ENCODE results near the gene DNAH12.
"Not testable (repeated sequence)": the region's sequence is repeated elsewhere in the genome, so short reads cannot be mapped to it uniquely, and the experiment has no call there.

Gene DNAH12

GRCh38 chr3:57383406-57383805 lies 160.7 kb downstream of the DNAH12 start:
- H3K4me3 ChIP-seq (ENCODE audit: low read depth, low read length), result no peak overlapping the region
- TF ChIP-seq, protein P1, sequence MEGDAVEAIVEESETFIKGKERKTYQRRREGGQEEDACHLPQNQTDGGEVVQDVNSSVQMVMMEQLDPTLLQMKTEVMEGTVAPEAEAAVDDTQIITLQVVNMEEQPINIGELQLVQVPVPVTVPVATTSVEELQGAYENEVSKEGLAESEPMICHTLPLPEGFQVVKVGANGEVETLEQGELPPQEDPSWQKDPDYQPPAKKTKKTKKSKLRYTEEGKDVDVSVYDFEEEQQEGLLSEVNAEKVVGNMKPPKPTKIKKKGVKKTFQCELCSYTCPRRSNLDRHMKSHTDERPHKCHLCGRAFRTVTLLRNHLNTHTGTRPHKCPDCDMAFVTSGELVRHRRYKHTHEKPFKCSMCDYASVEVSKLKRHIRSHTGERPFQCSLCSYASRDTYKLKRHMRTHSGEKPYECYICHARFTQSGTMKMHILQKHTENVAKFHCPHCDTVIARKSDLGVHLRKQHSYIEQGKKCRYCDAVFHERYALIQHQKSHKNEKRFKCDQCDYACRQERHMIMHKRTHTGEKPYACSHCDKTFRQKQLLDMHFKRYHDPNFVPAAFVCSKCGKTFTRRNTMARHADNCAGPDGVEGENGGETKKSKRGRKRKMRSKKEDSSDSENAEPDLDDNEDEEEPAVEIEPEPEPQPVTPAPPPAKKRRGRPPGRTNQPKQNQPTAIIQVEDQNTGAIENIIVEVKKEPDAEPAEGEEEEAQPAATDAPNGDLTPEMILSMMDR (IDR thresholded peaks at IDR 0.05; ENCODE audit: low read depth, low read length), result no peak

- TF ChIP-seq, protein P1 (IDR thresholded peaks at IDR 0.05; ENCODE audit: low read depth, low read length), result no peak
- H3K4me3 ChIP-seq (ENCODE audit: low read depth, low read length), result no peak overlapping the region
These were observed 161.2 kb downstream of the DNAH12 start for GRCh38 chr3:57382933-57383332.

GRCh38 chr3:57370341-57370740 lies 173.8 kb downstream of the DNAH12 start:
- H3K4me3 ChIP-seq (ENCODE audit: low read depth, low read length), result no peak overlapping the region

DNA sequence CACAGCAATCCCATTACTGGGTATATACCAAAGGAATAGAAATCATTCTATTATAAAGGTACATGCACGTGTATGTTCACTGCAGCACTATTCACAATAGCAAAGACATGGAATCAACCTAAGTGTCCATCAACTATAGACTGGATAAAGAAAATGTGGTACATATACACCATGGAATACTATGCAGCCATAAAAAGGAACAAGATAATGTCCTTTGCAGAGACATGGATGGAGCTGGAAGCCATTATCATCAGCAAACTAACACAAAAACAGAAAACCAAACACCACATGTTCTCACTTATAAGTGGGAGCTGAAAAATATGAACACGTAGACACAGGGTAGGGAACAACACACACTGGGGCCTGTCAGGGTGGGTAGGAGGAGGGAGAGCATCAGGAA lies 179.1 kb downstream of the DNAH12 start:
- H3K4me3 ChIP-seq (ENCODE audit: low read depth, low read length), result not testable (repeated sequence)

More at GRCh38 chr3:57370341-57370740, 173.8 kb downstream of the DNAH12 start:
- TF ChIP-seq, protein P1 (IDR thresholded peaks at IDR 0.05; ENCODE audit: low read depth, low read length), result no peak

- not testable (repeated sequence) for H3K4me3 ChIP-seq (ENCODE audit: low read depth, low read length)
These were observed 187.9 kb downstream of the DNAH12 start for GRCh38 chr3:57356275-57356674.

- TF ChIP-seq, protein P1 (IDR thresholded peaks at IDR 0.05; ENCODE audit: low read depth, low read length), result no peak
- no peak overlapping the region for H3K4me3 ChIP-seq (ENCODE audit: low read depth, low read length)
These were observed 189.4 kb downstream of the DNAH12 start for GRCh38 chr3:57354768-57355167.

DNA sequence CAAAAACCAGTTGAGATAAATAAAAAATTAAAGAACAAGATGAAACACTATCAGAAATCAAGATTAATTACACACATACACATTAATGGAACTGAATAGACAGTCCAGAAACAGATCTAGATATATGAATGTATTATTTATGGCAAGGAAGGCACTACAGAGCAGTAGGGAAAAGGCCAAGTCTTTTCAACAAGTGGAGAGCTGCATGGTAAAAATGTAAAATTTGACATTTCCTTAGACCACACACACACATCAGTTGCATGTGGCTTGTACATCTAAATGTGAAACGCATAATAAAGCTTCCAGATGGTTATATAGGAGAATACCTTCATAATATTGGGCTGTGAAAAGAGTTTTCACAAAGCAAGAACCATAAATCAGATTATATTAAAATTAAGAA lies 193.9 kb downstream of the DNAH12 start:
- H3K4me3 ChIP-seq (ENCODE audit: low read depth, low read length), result no peak overlapping the region
- TF ChIP-seq, protein P1 (IDR thresholded peaks at IDR 0.05; ENCODE audit: low read depth, low read length), result no peak

GRCh38 chr3:57339071-57339642 lies 205.0 kb downstream of the DNAH12 start:
- not testable (repeated sequence) for H3K4me3 ChIP-seq (ENCODE audit: low read depth, low read length)

DNA sequence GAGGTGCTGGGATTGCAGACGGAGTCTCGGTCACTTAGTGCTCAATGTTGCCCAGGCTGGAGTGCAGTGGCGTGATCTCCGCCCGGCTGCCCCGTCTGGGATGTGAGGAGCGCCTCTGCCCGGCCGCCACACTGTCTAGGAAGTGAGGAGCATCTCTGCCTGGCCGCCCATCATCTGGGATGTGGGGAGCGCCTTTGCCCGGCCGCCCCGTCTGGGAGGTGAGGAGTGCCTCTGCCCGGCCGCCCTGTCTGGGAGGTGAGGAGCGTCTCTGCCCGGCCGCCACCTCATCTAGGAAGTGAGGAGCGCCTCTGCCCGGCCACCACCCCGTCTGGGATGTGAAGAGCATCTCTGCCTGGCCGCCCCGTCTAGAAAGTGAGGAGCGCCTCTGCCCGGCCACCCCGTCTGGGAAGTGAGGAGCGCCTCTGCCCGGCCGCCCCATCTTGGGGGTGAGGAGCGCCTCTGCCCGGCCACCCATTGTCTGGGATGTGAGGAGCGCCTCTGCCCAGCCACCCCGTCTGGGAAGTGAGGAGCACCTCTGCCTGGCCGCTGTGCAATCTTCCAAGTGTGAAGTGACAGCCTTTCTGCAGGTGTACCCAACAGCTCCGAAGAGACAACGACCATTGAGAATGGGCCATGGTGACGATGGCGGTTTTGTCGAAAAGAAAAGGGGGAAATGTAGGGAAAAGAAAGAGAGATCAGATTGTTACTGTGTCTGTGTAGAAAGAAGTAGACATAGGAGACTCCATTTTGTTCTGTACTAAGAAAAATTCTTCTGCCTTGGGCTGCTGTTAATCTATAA lies 205.7 kb downstream of the DNAH12 start:
- H3K4me3 ChIP-seq (ENCODE audit: low read depth, low read length), result not testable (repeated sequence)
